GM19099 (cell line): Measurements from ENCODE around the gene MS4A14.

Experiments used
- POLR2A ChIP-seq: IDR thresholded peaks from 3 replicates; pipeline ENCODE4 v1.6.1; 2011; ENCODE audit warnings: low read depth; ENCODE audit not compliant: insufficient read length; ENCODE audit errors: extremely low read depth

The MS4A14 gene

GRCh38 chr11:60375316-60375715 is 20.9 kb upstream of the MS4A14 start:
- no peak for TF ChIP-seq POLR2A

- no peak for TF ChIP-seq POLR2A
These were observed 19.7 kb upstream of the MS4A14 start for GRCh38 chr11:60376601-60377000.

DNA sequence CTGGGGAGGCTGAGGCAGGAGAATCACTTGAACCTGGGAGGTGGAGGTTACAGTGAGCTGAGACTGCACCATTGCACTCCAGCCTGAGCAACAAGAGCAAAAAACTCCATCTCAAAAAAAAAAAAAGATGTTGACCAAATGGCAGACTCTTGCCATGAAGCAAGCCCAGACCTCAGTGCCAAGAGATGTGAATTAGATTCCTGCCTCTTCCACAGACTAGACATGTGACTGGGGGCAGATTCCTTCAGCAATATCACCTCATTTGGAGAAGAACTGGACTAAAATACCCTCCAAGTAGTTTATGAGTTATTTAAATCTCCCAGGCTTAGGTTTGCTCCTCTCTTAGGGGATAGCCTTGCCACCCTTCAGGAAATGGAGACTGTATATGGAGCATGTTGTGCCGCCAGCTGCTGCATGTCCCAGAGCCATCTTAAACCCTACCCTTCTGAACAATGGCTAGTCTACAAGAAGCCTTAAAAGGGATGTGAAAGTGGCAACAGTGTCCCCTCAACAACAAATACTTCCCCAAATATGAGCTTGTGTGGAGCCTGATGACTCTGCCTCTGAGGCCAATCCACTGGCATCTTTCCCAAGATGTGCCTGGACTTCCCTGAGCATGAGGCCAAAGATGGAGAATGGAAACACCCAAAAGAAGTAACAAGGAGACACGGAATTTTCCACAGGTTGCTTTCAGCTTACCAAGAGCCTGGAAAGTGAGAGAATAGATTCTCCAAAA is 18.7 kb upstream of the MS4A14 start:
- TF ChIP-seq POLR2A = no peak

GRCh38 chr11:60378354-60378753 is 17.9 kb upstream of the MS4A14 start, which contains the start of gene MS4A7:
Gene MS4A7 (plus strand): TSS chr11:60378532. CDS start chr11:60383142, 4,610 bp downstream.
- TF ChIP-seq POLR2A = no peak

DNA sequence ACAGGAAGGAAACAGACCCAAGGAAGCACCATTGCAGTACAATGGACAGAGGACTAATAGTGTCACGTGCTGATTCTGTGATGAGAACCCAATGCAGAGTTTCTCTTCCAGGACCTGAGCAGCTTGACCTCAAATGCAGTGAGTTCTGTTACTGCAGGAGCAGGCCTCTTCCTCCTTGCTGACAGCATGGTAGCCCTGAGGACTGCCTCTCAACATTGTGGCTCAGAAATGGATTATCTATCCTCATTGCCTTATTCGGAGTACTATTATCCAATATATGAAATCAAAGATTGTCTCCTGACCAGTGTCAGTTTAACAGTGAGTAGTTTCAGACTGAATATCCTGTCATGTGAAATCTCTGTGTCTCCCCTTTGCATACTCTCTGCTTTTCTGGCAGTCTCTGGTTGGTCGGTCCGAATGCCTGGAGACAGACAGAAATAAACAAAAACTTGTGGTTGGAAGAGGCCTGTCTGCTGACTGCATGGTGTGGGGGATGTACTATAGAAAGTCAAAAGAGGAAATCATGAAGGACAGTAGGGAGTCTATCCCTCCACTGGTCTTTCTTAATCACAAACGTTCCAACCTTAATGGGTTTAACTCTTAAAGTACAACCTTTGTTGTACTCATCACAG is 6.9 kb upstream of the MS4A14 start:
- no peak for TF ChIP-seq POLR2A

DNA sequence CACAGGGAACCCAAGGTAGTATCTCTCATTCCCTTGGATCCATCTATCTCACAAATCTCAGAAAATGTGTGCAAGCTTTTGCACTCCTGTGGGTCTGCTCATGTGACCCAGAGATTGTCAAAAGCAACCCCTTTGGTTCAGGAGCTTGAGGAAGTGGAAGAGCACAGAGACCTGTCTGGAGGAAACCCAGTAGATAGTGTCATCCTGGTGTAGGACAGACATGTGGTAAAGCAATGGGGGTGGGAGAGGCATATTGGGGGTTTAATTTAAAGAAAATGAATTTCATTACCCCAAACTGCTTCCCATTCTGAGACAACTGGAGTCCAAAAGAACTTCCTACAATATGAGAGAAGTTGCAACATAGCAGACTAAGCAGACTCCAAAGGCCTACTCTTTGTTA is 5.8 kb upstream of the MS4A14 start:
- no peak for TF ChIP-seq POLR2A

DNA sequence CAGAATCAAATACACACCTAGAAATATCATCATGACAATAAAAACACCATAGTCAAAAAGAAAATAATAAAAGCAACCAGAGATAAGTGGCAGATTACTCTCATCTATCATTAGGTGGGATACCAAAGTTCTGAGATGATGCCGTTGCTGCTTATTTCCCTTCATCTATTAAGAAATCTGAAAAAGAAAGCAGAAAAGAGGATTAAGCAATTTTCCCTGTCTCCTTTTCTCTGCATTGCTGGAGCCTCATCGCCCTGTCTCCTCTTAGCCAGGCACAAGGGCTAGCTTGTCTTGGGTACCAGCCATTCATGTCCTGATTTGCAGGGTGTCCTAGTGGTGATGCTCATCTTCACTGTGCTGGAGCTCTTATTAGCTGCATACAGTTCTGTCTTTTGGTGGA is 3.9 kb upstream of the MS4A14 start:
- no peak for TF ChIP-seq POLR2A

GRCh38 chr11:60393016-60393415 is 3.2 kb upstream of the MS4A14 start:
- TF ChIP-seq POLR2A = no peak

DNA sequence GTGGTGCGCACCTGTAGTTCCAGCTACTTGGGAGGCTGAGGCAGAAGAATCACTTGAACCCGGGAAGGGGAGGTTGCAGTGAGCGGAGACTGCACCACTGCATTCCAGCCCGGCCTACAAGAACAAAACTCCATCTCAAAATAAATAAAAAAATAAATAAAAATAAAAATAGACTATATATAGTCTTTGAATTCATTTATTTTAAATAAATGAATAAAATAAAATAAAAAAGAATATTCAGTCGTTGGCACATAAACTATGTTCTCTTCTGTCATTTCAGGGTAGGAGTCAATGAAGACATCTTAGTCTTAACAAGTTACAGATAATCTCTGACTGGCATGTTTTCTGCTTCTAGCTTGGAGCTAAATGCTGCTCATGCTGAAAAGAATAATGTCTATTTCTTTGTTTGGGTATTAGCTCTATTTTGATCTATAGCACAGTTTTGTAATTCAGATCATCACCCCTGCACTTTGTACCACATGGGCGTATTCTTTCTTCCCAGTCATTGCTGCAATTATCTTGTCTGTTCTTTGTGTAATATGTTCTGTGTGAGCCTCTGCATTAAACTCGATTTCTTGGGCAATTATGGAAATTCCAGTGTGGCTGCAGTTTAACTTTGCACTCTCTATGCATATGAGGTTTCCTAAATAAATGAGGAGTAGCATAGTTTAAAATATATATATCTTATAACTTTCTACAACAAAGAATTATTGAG is 1.4 kb upstream of the MS4A14 start:
- TF ChIP-seq POLR2A = no peak

DNA sequence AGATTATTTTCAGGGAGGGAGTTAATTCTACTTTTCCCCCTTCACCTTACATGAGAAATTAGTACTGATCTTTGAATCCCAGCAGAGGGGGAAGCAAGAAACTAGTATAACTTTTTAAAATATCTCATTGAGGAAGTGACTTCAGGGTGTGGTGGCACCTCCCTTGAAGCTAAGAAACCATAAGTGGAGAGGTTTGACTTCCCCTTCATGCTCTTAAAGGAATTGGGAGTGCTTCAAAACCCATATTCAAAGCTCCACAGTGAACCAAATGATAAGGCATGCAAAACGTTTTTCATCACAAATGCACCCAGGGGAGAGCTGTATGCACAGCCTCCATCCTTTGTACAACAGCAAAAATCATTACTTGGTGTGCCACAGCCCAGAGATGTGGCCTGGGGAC is 540 bp downstream of the MS4A14 start:
- TF ChIP-seq POLR2A = no peak

DNA sequence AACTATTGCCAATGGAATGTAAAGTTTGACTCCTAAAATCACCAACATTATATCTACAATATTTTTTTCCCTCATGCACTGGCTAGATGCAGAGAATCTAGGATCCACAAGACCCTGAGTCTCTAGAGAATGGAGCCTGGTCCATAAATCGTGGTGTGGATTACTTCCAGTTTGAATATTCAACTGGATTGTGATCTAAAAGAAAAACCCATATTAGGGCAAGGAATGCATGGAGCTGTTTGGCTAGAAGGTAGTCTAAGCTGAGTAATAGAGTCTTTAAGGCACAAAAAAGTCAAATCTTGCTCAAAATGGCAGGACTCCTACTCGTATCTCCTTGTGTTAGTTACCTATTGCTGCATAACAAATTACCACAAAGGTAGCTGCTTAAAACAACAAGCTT is 23.8 kb downstream of the MS4A14 start:
- TF ChIP-seq POLR2A = no peak

DNA sequence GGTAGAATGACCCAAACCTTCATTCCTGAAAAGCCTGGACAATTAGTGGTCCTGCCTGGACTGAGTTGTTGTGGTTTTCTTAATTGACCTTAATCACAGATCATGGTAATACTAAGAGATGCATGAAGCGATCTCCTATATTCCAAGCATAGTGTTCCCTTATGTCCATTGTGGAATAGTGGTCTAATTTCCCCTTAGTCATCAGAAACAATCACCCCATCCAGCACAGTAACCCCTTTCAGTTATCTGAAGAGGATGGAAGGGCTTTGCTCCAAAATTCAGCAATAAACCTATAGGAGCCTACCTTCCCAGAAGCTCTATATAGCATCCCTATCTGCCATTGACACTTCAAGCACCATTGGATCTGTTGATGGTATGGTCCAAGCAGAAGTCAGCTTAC is 26.4 kb downstream of the MS4A14 start:
- TF ChIP-seq POLR2A = no peak

DNA sequence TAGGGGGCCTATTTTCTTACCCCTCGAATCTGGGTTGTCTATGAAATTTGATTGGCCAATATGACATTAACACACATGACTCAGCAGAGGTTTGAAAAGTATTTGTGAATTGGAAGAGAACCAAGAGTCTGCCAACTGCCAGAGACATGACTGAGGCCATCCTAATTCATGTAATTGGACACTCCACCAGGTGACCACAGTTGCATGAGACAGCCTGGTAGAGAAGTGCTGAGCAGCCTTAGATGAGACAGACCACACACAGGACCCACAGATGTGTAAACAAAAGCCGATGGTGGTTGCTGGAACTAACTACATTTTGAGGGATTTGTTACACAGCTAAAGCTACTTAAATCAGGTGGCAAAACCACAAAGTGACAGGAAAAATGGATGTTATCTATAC is 32.3 kb downstream of the MS4A14 start:
- TF ChIP-seq POLR2A = no peak

DNA sequence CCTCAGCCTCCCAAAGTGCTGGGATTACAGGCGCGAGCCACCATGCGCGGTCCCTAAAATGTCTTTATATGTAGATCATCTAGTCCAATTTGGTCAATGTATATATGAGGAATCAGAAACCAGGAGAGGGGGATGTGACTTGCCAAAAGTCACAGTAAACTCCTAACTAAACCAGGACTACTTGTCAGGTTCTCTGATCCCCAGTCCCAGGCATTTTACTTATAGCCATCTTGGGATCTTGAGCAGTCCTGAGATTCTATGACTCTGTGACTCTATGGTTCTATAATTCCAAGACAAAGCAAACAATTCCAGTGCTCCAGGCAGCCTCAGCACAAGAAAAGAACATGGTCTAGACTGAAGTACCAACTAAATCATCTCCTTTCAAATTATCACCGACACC is 33.0 kb downstream of the MS4A14 start, which contains the start of gene MS4A5:
Gene MS4A5, plus strand, starts transcription at position 301 of the 400 bp plus-strand sequence. CDS start 103 bp downstream, outside the sequence.
- TF ChIP-seq POLR2A = no peak

GRCh38 chr11:60431251-60431650 is 35.0 kb downstream of the MS4A14 start:
- no peak for TF ChIP-seq POLR2A

GRCh38 chr11:60433401-60433800 is 37.1 kb downstream of the MS4A14 start:
- no peak for TF ChIP-seq POLR2A
